ENCODE results near the gene EPHA1.

EPHA1 gene

DNA sequence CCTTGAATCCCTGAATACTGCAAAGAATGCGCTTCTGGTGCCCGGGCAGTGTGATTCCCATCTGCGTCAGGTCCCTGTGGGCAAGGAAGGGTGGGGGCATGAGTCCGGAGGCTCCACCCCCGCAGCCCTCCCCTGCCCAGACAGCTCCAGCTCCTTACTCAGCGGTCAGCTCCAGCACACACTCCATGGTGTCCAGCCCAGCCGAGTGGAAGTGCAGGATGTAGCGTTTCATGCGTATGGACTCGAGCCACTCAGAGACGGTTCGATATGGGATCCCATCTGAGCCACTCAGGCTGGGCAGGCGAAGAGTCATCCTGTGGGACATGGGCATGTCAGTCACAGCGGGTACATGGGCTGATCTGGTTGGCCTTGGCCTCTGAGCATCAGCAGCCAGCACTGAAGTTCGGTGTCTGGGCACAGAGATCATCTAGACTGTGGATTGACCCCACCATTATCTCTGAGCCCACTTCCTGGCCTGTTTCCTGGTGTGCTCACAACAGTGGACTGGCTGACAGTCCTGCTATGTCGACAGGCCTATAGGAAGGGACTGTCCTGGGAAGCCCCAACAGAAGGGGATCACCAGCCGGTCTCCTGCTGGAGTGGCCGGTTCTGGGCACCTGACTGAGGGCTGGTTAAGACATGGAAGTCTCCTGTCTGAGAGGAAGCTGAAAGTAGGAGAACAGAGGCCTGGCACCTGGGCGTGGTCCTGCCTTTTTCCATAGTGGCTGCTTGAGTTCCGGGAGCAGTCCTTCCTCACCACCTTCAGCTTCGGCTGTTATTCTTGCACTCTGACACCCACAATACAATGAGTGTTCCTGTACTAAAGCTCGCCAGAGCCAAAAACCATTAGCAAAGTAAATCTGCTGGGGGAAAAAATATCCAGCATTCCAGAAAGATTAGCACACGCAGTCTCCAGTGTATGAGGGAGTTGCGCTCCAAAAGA lies 16.9 kb downstream of the EPHA1 start:
- no peak for FAIRE-seq
- no peak for DNase-seq (ENCODE audit: insufficient read length, low spot score)

DNA sequence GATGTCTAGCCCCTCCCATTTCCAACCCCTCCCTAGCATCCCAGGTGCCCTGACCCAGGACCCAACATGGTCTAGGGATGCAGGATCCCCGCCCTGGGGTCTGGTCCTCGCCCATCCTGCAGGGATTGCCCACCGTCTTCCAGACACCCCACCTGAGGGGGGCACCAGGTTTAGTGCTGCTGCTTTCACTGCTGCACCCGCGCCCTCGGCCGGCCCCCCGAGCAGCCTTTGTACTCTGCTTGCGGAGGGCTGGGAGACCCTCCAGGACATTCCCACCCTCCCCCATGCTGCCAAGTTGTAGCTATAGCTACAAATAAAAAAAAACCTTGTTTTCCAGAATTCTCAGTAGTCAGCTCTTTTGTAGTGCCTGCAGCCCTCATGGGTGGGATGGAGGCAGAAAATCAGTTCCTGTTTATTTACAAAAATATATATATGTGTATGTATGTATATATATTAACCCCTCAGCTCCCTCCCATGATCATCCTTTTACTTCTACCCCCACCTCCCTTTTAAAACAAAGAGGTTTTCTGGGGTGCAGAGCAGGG lies 17.8 kb downstream of the EPHA1 start:
- no peak for FAIRE-seq
- DNase-seq (ENCODE audit: insufficient read length, low spot score): no peak

GRCh38 chr7:143390104-143390772 lies 18.4 kb downstream of the EPHA1 start:
- FAIRE-seq: no peak
- DNase-seq (ENCODE audit: insufficient read length, low spot score): no peak

DNA sequence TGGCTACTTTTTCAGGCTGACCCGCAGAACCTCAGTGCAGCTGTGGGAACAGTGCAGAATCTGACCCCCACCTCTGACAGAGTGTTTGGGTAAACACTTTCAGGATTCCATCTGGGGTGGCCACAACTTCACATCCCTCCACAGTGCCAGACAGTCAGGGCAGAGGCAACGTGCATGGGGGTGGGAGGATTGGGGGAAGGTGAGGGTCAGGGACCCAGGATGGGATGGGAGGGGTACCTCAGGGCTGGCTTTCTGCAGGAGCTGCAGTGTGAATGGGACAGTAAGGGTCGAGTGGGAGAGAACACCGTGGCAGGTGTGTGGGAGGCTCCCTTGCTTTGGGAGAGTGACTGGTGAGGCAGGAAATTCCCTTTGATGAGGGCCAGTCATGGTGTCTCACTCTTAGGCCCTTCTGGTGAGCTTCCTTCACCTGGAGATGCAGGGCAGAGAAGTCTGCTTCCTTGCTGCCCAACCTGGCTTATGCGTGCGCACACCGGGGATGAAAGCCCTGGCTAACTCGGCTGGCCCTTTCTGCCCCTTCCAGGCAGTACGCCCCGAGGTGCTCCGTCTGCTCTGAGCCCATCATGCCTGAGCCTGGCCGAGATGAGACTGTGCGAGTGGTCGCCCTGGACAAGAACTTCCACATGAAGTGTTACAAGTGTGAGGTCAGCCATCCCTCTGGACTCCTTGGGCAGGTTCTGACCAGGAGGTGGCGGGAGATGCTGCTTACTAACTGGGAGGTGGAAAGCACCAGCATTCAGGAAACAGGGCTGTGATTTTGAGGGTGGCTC lies 19.1 kb downstream of the EPHA1 start:
- FAIRE-seq: no peak

GRCh38 chr7:143388491-143389101 lies 20.1 kb downstream of the EPHA1 start:
- DNase-seq (ENCODE audit: insufficient read length, low spot score) (no peak), FAIRE-seq (no peak)

More for the DNA sequence above, 19.1 kb downstream of the EPHA1 start:
- no peak for DNase-seq (ENCODE audit: insufficient read length, low spot score)

- DNase-seq (ENCODE audit: insufficient read length, low spot score) (no peak), FAIRE-seq (no peak)
Measured at GRCh38 chr7:143388051-143388450, 20.6 kb downstream of the EPHA1 start.

DNA sequence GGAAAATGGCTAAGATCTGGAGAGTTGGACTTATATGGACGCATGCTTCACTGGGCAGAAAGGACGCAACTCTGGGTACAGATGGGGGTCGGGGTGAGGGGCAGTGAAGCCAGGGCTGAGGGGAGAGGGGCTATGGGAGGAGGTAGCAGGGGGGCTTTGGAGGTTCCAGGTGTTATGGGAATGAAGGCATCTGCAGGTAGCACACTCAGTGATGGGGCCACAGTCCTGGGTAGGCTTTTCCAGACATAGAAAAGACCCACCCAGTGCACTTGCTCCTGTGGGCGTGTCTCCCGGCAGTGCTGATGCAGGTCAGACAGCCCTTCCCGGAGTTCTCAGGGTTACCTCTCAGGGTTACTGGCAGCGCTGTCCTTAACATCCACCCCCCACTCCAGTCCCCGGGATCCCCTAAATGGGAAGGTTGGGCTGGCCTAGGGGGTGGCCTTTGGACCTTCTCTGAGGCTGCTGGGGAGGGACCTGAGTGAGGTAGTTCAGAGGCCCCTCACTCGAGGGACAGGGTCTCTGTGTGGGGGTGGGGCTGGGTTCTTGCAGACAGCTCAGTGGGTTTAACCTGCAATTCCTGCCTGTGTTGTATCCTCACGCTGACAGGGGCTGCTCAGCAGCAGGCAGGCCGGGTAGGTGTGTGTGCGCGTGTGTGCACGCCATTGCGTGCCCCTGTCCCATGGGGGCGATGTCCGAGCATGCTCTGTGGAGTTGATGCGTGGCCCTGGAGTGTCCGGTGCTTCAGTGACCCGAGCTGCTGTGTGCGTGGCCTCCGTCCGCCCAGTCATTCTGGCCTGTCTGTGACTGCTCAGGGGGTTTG lies 21.3 kb downstream of the EPHA1 start:
- DNase-seq (ENCODE audit: insufficient read length, low spot score) (no peak), FAIRE-seq (no peak)

- FAIRE-seq: no peak
Measured at GRCh38 chr7:143385891-143386781, 22.5 kb downstream of the EPHA1 start.

DNA sequence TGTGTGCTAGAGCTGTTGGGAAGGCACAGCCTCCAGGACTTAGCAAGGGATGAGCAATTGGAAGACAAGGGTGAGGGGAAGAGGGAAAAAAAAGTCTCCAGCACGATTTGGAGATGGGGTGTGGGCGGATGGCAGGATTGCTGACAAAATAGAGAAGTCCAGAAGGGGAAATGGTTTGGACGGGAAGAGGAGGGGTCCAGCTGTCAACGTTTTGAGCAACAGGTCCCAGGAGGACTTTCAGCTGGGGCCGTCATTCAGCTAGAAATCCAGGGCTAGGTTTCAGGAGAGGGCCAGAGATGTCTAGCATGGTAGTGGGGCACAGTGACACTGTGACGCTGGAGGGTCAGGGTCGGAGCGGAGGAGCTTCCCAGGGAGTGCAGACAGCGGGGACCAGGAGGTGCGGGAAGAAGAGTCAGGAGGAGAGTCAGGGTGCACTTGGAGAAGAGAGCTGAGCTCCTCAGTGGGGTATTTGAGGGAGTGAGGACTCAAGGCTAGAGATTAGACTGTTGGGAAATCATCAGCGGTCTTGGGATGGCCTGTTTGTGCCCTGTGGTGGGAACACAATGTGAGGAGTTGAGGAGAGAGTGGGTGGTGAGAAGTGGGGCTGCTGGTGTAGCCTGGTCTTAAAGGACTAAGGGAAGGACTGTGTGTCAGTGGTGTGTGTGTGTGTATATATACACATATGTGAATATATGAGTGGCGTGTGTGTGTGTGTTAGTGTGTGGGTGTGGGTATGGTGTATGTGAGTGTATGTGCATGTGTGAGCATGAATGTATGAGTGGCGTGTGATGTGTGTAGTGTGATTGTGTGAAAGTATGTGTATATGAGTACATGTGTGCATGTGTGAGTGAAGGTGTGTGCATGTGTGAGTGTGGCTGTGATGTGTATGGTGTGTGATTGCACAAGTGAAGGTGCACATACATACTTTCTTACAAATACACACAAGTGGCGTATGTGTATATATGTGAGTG lies 23.7 kb downstream of the EPHA1 start:
- no peak for DNase-seq (ENCODE audit: insufficient read length, low spot score)

More at GRCh38 chr7:143385891-143386781, 22.5 kb downstream of the EPHA1 start:
- no peak for DNase-seq (ENCODE audit: insufficient read length, low spot score)

GRCh38 chr7:143384148-143384547 lies 24.5 kb downstream of the EPHA1 start:
- FAIRE-seq (no peak), DNase-seq (ENCODE audit: insufficient read length, low spot score) (no peak)

More for the DNA sequence above, 23.7 kb downstream of the EPHA1 start:
- no peak for FAIRE-seq

DNA sequence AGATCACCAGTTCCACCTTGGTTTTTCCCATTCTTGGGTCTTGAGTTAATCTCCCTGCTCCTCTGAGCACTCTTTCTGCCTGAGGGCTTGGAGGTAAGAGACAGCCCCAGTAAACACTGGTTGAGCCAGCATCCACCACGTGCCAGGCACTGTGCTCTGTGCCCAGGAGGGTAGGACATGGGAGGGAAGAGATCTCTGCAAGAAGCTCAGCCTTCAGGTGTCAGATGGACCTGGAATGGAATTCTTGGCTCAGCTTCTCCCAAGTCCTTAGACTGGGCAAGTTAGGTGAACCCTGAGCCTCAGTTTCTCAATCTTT lies 25.1 kb downstream of the EPHA1 start:
- no peak for FAIRE-seq

GRCh38 chr7:143382791-143383641 lies 25.6 kb downstream of the EPHA1 start:
- FAIRE-seq: no peak
- no peak for DNase-seq (ENCODE audit: insufficient read length, low spot score)

More for the DNA sequence above, 25.1 kb downstream of the EPHA1 start:
- DNase-seq (ENCODE audit: insufficient read length, low spot score): no peak

GRCh38 chr7:143382126-143382790 lies 26.4 kb downstream of the EPHA1 start:
- DNase-seq (ENCODE audit: insufficient read length, low spot score): no peak
- no peak for FAIRE-seq

- FAIRE-seq (no peak), DNase-seq (ENCODE audit: insufficient read length, low spot score) (no peak)
Measured at GRCh38 chr7:143381427-143382125, 27.1 kb downstream of the EPHA1 start.

GRCh38 chr7:143380646-143381426 lies 27.8 kb downstream of the EPHA1 start, which contains the start of gene ZYX:
Gene ZYX (plus strand): TSS chr7:143381345. CDS start chr7:143381572, 227 bp downstream.
- no peak for FAIRE-seq
- peak; percentile 94 for DNase-seq (ENCODE audit: insufficient read length, low spot score)

Measured in GM19239 (cell line).